Heart left ventricle (tissue), 16 donors: Measurements from ENCODE around the gene MGLL. TPM values are rescaled to one million over a fixed set of nuclear protein-coding genes. Genes with fewer than 3 reads are reported as not detected.

Experiments
- ATAC-seq, 4 donors: fragments of 200-7000 bp; cut with Tn5 transposase; one replicate each; pipeline ENCODE4 v1.9.1; 2020 to 2022; ENCODE audit warnings: moderate library complexity in 4 of 4, mild to moderate bottlenecking in 3 of 4, moderate number of reproducible peaks in 1 of 4
- DNase-seq, 5 donors: peaks; one replicate each; pipeline ENCODE4 v3.0.0-alpha.2; 2020
- H3K27ac ChIP-seq, 12 donors: fragments of 200-600 bp; sonication (generic) in 4 of 12; one replicate each; pipeline versions ENCODE4 v1.5.0 to v1.8.0; 2016 to 2022; ENCODE audit warnings: mild to moderate bottlenecking in 2 of 12
- H3K27me3 ChIP-seq, 9 donors: fragments of 200-600 bp; sonication (generic) in 2 of 9; one replicate each; pipeline versions ENCODE4 v1.5.1 to v1.8.0; 2016 to 2022; ENCODE audit warnings: mild to moderate bottlenecking in 3 of 9
- H3K36me3 ChIP-seq, 9 donors: fragments of 200-600 bp; sonication (generic) in 2 of 9; one replicate each; pipeline versions ENCODE4 v1.5.0 to v1.8.0; 2018 to 2022; ENCODE audit warnings: mild to moderate bottlenecking in 2 of 9
- H3K4me1 ChIP-seq, 12 donors: fragments of 200-600 bp; sonication (generic) in 4 of 12; one replicate each; pipeline versions ENCODE4 v1.5.0 to v1.8.0; 2016 to 2022; ENCODE audit warnings: mild to moderate bottlenecking in 3 of 12
- H3K4me3 ChIP-seq, 12 donors: fragments of 200-600 bp; sonication (generic) in 4 of 12; one replicate each; pipeline versions ENCODE4 v1.5.0 to v1.8.0; 2017 to 2022; ENCODE audit warnings: mild to moderate bottlenecking in 9 of 12, moderate library complexity in 4 of 12
- H3K9me3 ChIP-seq, 12 donors: fragments of 200-600 bp; sonication (generic) in 4 of 12; one replicate each; pipeline versions ENCODE4 v1.5.0 to v1.8.0; 2016 to 2022; ENCODE audit warnings: mild to moderate bottlenecking in 1 of 12
- CTCF ChIP-seq, 12 donors: fragments of 200-600 bp; sonication (generic) in 4 of 12; IDR thresholded peaks; one replicate each; pipeline versions ENCODE4 v1.5.0 to v1.8.0; 2018 to 2022; ENCODE audit warnings: antibody characterized with exemption in 12 of 12, mild to moderate bottlenecking in 5 of 12
- POLR2A ChIP-seq, 2 donors: fragments of 450-650 bp; IDR thresholded peaks; one replicate each; pipeline ENCODE4 v1.6.1; 2017; ENCODE audit warnings: antibody characterized with exemption in 2 of 2, mild to moderate bottlenecking in 2 of 2, moderate library complexity in 2 of 2
- WGBS, 4 donors: extraction: QIAGEN DNeasy Blood & Tissue Kit in 2 of 4; methylation state at CpG; one replicate each; pipeline versions ENCODE4 v1.1.5 to v1.1.7; 2013 to 2018; 5-methylcytosine and 5-hydroxymethylcytosine counted together
- intact Hi-C, 10 donors: fragments of 100-400 bp; cut with DNase I; formaldehyde crosslinking; loops; one replicate each; pipeline versions ENCODE4 v1.11.1 to v1.14.2; 2022
- polyA plus RNA-seq, 2 donors: library from polyadenylated mRNA; stranded (reverse); fragments of 200-250 nt; gene quantifications; one replicate each; pipeline ENCODE4 v1.2.3, GENCODE V29; 2013
- total RNA-seq, 9 donors: library from RNA; depleted of rRNA in 2 of 9; stranded (reverse); fragments of >200 nt in 2 of 9; fragmentation: NEBNext Ultra II Directional in 3 of 9; extraction: Animal tissue kit (Norgen Biotek cat#: 25700) in 3 of 9; gene quantifications; one replicate each; pipeline versions ENCODE4 v1.1.0 to v1.2.4, GENCODE V29; 2016 to 2023
- donor health status: ischemic (EF 13 %, LVEDD 7.1; RV severe dilation, severe dysfunction).
- donor health status: healthy with polysubstance abuse.
- donor health status: DM: no; HTN: yes; CAD: no.
- donor health status: DM: no; HTN: no; CAD: no.
- donor health status: ischemic (EF 25% LVEDD 6.9; RV normal size, moderate dysfunction).
- donor health status: ischemic (EF 25% LVEDD 5.7; RV mildly dilated, moderate dysfunction).
- donor health status: healthy.
- donor health status: DM: yes; HTN: yes; CAD: no.
- donor health status: ischemic (EF 35%, LVEDD 5.7; RV mildly dilated, moderate dysfunction).
- donor health status: nonischemic (EF 11% LVEDD 7.7; RV severe dilation, severe dysfunction).
- donor health status: DM: yes; HTN: yes; CAD: no.
- donor health status: PGD.
- donor health status: ischemic (EF 29% LVEDD 5.4; RV normal size, mild dysfunction).
- donor health status: nonischemic (EF 23%, LVEDD 6.1; RV moderate dilation, normal function).

Gene MGLL
- total and polyA plus RNA-seq, 11 donors: 38.5 to 119 (median 78.9) TPM

- H3K27me3 ChIP-seq: no peaks in the 10 kb centered on the region
- no peak overlapping the region for H3K4me3 ChIP-seq
- H3K9me3 ChIP-seq: no peaks in the 10 kb centered on the region
- intact Hi-C loops: loop anchor here in 3 of 10 donors (10.0 kb wide), 2 partner anchors 106 to 116 kb away; no protein-coding TSS in a partner anchor
- TF ChIP-seq CTCF (IDR thresholded peaks at IDR 0.05): no peak
- TF ChIP-seq POLR2A (IDR thresholded peaks at IDR 0.05): no peak
- no peaks in the 10 kb centered on the region for H3K36me3 ChIP-seq
- no peaks in the 10 kb centered on the region for H3K4me1 ChIP-seq
- no peak for DNase-seq
- H3K27ac ChIP-seq: no peak overlapping the region
- no peak for ATAC-seq
- WGBS, 4 donors: 88 to 94% (median 90%) methylated on average over 6 of the region's 6 CpGs
Measured at GRCh38 chr3:127858521-127858920, 36.2 kb upstream of the MGLL start.

- Histone ChIP-seq H3K27me3 (no peaks in the 10 kb centered on the region), H3K4me3 (no peak overlapping the region), H3K36me3 (no peaks in the 10 kb centered on the region), H3K9me3 (no peaks in the 10 kb centered on the region), H3K4me1 (no peaks in the 10 kb centered on the region), H3K27ac (no peak overlapping the region)
- ATAC-seq (no peak), DNase-seq (no peak)
- intact Hi-C loops: loop anchor here in 3 of 10 donors (10.0 kb wide), 2 partner anchors 107 to 117 kb away; no protein-coding TSS in a partner anchor
- 60 to 69% (median 67%) methylated on average over 6 of the region's 6 CpGs for WGBS, 4 donors
- TF ChIP-seq CTCF (IDR thresholded peaks at IDR 0.05): peak in 3 of 12 donors; percentile 10 to 16 (median 15)
- TF ChIP-seq POLR2A (IDR thresholded peaks at IDR 0.05): no peak
Measured at GRCh38 chr3:127857333-127857732, 35.0 kb upstream of the MGLL start.

GRCh38 chr3:127856801-127857200 lies 34.5 kb upstream of the MGLL start:
- 84 to 91% (median 91%) methylated on average over 2 of the region's 2 CpGs for WGBS, 4 donors
- TF ChIP-seq CTCF (IDR thresholded peaks at IDR 0.05) (no peak), POLR2A (IDR thresholded peaks at IDR 0.05) (no peak)
- intact Hi-C loops: loop anchor here in 3 of 10 donors (10.0 kb wide), 2 partner anchors 108 to 118 kb away; no protein-coding TSS in a partner anchor

GRCh38 chr3:127855246-127855645 lies 32.9 kb upstream of the MGLL start:
- TF ChIP-seq POLR2A (IDR thresholded peaks at IDR 0.05) (no peak), CTCF (IDR thresholded peaks at IDR 0.05) (no peak)
- H3K4me1 ChIP-seq: no peaks in the 10 kb centered on the region

More at GRCh38 chr3:127856801-127857200, 34.5 kb upstream of the MGLL start:
- Histone ChIP-seq H3K4me1 (no peaks in the 10 kb centered on the region), H3K27me3 (no peaks in the 10 kb centered on the region), H3K36me3 (no peaks in the 10 kb centered on the region), H3K4me3 (no peak overlapping the region), H3K9me3 (no peaks in the 10 kb centered on the region), H3K27ac (no peak overlapping the region)
- ATAC-seq (no peak), DNase-seq (no peak)

More at GRCh38 chr3:127855246-127855645, 32.9 kb upstream of the MGLL start:
- no peak for DNase-seq
- Histone ChIP-seq H3K9me3 (no peaks in the 10 kb centered on the region), H3K27ac (no peak overlapping the region), H3K27me3 (no peaks in the 10 kb centered on the region), H3K36me3 (no peaks in the 10 kb centered on the region), H3K4me3 (no peak overlapping the region)
- WGBS, 4 donors: 74 to 90% (median 87%) methylated on average over 1 of the region's 1 CpG
- intact Hi-C loops: loop anchor here in 3 of 10 donors (10.0 kb wide), 2 partner anchors 110 to 120 kb away; no protein-coding TSS in a partner anchor
- no peak for ATAC-seq
